HL-60/S4 treated with retinoic acid at 250 ng/mL for 4 days and 3 days (cell line): ENCODE data around the gene TEX19.
"Not testable (repeated sequence)": the region's sequence is repeated elsewhere in the genome, so short reads cannot be mapped to it uniquely, and the experiment has no call there.

Experiments
- in situ Hi-C: fragments of 300-500 bp; cut with MboI; formaldehyde crosslinking; loops from 2 replicates; pipeline ENCODE4 v1.7.0; 2022; ENCODE audit warnings: low sequenced_read_pairs

TEX19 gene

GRCh38 chr17:82403662-82404660, 44.9 kb downstream of the TEX19 start:
- in situ Hi-C loops: loop anchor here (10.0 kb wide), 1 partner anchor 149 kb away; no protein-coding TSS in a partner anchor

DNA sequence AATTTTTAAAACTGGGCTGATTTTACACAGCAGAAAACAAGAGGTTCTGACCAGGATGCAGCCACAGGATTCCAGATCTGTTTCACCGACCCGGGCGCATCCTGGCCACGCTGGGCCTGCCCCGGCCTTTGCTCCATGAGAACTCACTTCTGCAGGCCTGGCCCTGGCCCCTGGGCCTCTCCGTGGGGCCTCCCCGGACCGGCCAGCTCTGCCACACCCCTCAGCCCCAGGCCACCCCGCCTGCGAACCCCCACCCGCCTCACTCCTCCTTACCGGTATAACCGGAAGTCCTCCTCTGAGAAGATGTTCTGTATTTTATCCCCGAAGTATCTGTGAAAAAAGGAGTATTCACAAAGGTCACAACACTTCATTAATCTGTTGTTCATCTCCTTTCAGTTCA, 46.0 kb downstream of the TEX19 start:
- in situ Hi-C loops: loop anchor here (5.0 to 10.0 kb wide), 2 partner anchors 53 to 150 kb away; no protein-coding TSS in a partner anchor

- in situ Hi-C loops: loop anchor here (5.0 to 10.0 kb wide), 2 partner anchors 54 to 151 kb away; no protein-coding TSS in a partner anchor
Observed at GRCh38 chr17:82406131-82406671, 47.2 kb downstream of the TEX19 start.

- in situ Hi-C loops: loop anchor here (5.0 to 10.0 kb wide), 2 partner anchors 55 to 152 kb away; no protein-coding TSS in a partner anchor
Observed at GRCh38 chr17:82407255-82407654, 48.2 kb downstream of the TEX19 start.

DNA sequence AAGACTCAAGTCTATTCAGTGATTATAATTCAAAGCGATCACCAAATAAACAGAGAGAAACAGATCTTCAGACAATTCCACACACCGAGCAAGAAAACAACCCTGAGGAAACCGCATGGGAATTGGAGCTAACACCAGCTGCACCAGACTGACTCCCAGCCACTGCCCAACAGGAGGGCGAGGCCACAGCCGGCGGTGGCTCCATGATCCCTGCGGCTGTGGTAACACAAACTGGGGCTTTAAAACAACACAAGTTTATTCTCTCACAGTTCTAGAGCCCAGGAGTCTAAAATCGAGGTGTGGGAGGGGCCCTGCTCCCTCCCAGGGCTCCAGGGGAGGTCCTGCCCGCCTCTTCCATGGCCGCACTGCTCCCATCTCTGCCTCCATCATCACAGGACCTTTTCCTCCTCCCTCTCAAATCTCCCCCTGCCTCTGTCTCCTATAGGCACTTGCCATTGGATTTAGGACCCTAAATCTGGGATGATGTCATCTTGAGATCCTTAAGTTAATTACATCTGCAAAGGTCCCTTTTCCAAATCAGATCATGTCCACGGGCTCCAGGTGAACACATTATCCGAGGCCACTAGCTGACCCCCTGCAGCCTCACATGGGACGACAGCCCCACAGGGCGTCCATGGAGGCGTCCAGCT, 49.4 kb downstream of the TEX19 start:
- in situ Hi-C loops: loop anchor here (5.0 to 10.0 kb wide), 2 partner anchors 56 to 154 kb away; no protein-coding TSS in a partner anchor

- in situ Hi-C loops: loop anchor here (5.0 to 10.0 kb wide), 2 partner anchors 57 to 154 kb away; no protein-coding TSS in a partner anchor
Observed at GRCh38 chr17:82408938-82409318, 49.9 kb downstream of the TEX19 start.

- in situ Hi-C loops: no loop called here
Observed at GRCh38 chr17:82410014-82410716, 51.1 kb downstream of the TEX19 start.

DNA sequence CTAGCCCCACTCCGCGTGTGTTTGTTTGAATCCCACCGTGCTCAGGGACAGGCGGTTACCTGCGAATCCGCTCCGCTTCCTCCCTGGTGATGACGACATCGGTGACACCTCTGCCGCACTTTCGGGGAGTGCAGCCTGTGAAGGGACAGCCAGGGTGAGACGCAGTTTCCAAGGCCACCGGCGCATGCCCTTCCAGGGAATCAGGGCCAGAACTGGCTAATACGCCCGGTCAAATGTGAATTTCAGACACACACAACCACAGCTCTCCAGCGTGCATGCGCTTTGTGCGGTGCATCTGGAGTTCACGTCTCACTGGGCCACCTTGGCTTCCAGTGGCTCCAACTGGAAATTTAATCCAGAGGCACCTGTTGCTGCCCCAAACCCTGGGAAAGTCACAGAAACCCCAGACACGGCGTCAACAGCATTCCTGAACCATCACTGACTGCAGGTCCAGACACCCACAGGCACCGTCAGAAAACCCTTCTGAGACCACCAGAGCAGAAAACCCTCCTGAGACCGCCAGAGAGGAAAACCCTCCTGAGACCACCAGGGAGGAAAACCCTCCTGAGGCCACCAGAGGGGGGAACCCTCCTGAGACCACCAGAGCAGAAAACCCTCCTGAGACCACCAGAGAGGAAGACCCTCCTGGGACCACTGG, 52.5 kb downstream of the TEX19 start:
- in situ Hi-C loops: no loop called here

GRCh38 chr17:82412081-82412480, 53.0 kb downstream of the TEX19 start:
- in situ Hi-C loops: not testable (repeated sequence)

DNA sequence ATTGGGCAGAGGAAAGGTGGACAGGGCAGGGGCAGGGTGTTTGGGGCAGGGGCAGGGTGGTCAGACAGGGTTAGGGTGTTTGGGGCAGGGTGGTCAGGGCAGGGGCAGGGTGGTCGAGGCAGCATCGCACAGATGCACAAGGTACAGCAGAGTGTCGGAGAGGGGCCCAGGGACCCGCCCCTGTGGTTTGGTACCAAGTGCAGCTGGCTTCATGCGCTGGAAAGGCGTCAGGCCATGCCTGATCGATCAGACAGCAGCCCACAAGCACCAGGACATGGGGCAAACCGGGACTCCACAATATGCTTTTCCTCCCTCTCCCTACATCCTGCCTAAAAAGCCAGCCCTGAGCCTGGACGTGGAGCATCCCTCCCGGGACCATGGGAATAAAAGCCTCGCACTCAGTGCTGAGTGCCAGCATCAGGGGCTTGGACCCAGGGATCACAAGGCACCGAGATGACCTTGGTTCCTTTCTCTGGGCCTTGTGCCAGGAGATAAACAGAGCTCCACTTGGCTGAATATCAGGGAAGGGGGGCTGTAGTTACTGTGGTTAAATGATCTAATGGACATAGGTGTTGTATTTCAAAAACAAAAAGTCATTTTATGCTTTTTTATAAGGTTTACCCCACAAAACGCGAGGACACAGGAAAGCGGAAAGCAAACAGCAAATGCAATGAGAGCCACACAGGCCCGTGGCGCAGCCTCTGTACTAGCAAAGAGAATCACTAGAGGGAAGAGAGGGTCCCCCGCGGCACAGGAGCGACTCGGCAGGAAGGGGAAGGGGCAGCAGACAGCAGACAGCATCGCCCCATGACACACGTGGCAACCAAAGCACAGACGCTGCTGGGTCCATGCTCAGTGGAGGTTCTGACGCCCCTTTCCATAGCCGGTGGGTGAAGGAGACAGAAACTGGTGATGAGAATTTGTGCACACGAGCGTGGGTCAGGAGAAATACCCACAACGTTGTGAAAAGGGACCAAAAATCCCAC, 53.8 kb downstream of the TEX19 start:
- in situ Hi-C loops: no loop called here
